ENCODE results near the gene FADS6.

FADS6 gene, protein sequence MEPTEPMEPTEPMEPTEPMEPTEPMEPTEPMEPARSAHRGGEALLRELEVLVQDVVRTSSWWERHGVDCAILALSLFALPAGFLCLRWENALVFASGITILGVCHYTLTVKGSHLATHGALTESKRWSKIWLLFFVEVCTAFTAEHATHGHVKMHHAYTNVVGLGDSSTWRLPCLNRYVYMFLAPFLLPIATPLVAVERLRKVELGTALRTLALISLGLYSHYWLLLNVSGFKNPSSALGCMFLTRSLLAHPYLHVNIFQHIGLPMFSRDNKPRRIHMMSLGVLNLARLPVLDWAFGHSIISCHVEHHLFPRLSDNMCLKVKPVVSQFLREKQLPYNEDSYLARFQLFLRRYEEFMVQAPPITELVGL

DNA sequence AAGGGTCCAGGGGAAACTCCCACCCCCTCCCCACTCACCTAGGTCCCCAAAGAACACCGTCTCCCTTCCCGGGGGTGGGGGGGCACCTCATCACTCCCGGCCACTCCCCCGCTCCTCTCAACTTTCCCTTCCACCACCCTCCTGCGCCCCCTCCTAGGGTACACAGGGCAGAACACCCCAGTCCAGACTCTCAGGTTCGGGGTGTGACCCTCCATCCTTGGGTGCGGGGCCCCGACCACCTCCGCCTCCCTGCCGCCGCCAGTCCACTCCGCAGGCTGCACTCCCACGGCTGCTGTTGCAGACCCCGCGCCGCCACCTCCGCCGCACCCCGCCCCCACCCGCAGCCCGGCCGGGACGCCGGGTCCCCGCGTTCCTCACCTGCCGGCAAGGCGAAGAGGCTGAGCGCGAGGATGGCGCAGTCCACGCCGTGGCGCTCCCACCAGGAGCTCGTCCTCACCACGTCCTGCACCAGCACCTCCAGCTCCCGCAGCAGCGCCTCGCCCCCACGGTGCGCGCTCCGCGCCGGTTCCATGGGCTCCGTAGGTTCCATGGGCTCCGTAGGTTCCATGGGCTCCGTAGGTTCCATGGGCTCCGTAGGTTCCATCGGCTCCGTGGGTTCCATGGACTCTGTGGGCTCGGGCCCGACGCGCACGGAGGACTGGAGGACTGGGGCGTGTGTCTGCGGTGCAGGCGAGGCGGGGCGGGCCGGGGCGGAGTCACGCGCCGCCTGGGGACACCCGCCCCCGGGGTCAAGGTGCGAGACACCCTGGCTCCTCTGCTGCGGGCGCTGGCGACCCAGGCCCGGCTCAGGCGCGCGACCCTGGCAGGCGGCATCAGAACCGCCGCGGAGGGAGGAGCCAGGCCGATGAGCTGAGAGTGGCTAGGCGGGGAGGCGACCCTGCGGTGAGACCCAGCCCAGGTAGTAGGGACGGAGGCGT, at the start of gene FADS6:
Gene FADS6, minus strand, starts transcription at position 660 of the 938 bp plus-strand sequence. Its CDS starts 38 bp downstream, at position 622.
- no peak for DNase-seq (ENCODE audit: low read depth)

DNA sequence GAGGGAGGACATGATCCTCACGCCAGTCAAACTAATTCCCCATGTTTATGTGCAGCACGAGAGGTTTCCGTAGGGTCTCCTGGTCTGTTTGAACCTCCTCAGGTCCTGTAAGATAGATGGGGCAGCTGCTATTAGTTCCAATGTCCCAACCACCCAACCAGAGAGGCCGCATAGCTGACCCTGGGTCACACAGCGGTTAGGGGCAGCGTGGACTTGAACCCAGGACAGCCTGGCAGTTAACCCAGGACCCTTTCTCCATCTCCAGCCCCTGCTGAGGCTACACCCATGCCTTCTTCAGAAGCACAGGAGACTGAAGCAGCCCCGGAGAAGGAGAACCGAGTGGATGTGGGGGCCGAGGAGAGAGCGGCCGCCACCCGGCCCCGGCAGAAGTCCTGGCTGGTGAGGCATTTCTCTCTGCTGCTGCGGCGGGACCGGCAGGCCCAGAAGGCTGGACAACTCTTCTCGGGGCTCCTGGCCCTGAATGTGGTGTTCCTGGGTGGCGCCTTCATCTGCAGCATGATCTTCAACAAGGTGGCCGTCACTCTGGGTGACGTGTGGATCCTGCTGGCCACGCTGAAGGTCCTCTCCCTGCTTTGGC, 47.8 kb upstream of the FADS6 start:
- DNase-seq (ENCODE audit: low read depth): no peak

DNA sequence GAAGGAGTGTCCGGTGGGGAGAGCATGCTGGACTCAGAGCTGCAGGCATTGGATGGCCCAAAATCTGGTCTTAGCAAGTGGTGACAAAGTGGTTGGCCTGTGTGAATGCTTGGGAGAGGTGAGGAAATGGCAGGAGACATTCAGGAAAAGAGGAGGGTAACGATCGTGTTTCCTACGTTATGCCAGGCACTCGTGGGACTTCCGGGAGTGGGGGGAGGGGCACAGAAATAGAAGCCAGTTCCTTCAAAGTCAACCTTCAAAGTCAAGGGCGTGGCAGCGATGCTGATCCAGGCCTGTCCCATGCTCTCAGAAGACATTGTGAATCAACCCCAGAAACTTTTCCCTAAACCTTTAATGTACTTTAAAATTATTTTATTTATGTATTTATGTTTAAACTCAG, 46.1 kb upstream of the FADS6 start:
- no peak for DNase-seq (ENCODE audit: low read depth)

DNA sequence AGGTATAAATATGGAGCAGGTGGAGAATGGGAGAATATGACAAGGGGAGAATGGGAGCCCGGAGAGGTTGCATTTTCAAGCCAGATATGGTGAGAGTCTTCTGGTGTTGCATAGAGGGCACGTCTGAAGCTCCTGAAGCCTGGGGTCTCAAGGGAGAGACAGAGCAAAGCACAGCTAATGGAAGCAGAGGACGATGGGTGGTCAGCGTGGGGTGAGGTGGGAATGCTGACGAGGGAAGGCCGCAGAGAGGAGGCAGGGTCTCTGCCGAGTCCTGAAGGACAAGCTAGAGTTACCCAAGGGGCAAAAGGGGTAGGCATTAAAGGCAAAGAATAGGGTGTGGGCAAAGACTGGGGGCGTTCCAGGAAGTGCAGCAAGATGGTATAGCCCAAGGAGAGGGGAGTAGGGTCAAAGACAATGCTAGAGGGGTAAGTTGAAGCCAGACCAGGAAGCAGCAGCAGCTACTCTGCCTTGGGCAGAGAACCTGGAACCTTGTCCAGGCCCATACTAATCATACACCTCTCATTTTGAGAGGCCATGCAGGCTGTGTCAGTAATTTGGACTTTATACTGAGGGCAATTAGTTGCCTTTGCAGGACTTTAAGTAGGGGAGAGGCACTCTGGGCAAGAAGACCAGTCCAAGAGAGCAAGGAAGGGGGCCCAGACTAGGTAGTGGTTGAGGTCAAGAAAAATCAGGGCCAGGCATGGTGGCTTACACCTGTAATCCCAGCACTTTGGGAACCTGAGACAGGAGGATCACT, 44.9 kb upstream of the FADS6 start:
- no peak for DNase-seq (ENCODE audit: low read depth)

DNA sequence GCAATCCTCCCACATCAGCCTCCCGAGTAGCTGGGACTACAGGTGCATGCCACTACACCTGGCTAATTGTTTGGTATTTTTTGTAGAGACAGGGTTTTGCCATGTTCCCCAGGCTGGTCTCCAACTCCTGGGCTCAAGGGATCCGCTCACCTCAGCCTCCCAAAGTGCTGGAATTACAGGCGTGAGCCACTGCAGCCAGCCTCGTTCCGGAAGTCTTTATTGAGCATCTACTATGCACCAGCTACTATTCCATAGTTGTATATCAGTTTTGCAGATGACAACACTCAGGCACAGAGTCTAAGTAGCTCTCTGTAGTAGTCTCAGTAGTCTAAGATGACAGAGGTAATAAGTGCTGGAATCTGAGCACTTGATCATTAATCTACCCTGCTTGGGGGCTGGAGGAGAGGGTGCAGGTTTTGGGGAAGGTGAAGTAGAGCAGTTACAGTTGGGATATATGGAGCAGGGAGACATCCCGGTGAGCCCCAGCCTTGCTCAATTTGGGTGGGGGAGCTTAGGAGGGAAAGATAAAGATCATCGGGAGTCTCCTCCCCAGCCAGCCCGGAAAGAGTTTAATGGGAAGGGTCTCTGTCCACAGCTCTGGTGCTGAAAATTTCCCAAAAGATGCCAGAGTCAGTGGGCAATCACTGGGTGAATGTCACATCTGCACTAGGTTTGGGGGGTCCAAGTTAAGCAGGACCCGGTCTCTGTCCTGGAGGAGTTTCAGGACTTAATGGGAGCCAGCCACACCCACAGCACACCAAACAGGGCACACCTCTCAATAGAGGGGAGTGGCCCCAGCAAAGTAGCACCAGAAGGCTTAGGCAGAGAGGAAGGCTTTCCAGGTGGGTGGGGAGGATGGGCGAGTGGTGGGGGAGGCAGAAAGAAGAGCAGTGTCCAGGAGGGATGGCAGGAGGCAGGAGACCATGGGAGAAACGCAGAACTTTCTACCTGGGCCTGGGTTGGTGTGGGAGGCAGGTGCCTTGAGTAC, 43.9 kb upstream of the FADS6 start:
- DNase-seq (ENCODE audit: low read depth): no peak

DNA sequence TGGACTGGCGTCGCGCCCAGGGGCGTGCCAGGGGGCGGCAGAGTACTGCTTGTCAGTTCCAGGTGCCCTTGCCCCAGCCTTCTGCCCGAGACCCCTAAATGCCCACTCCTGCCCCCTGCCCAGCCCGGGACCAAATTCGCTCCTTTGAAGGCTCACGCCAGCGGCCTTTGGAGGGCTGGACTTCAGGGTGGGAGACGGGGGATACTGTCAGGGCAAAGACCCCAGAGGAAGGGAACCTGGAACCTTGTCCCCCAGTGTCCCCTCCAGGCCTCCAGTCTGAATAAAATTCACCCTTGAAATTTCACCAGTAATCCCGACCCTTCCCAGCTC, 43.0 kb upstream of the FADS6 start:
- no peak for DNase-seq (ENCODE audit: low read depth)

DNA sequence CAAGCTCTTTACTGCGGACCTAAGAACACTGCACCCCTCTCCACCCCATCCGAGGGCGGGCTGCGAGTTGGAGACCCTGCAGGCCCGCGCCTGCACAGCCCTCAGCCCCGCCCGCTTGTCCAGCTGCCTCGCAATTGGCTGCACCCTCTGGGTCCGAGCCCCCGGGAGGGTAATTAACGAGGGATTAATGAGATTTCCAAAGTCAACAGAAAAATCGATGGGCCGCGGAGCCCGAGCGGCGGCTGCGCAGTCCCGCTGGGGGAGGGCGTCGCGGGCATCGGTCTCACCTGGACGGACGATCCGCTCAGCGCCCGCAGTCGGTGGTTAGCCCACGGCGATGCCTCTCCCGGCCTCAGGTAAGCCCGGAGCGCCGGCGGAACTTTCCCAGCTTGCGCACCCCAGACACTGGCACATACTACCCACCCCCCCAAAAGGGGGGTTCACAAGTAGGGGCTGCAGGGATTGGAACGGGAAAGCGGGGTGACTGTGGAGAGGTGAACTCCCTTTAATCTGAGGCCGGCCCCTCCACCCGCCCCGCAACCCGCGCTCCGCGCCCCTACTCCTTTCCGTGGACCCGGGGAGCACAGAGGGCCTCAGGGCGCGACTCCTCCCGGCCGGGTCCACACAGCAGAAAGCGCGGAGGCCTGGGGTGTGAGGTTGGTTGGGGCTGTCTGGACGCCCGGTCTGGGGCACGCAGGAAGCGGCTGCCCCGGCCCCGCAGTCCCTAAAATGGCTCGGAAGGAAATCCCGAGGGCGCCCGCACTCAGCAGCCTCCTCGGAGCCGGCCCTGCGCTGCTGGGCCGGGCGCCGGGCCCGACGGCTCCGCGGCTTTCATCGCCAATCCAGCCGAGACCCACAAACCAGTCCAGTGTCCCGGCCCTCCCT, 42.4 kb upstream of the FADS6 start, which contains the start of gene OTOP3:
Gene OTOP3, plus strand, starts transcription at position 314 of the 885 bp plus-strand sequence. Its CDS starts 24 bp downstream, at position 338.
- no peak for DNase-seq (ENCODE audit: low read depth)

DNA sequence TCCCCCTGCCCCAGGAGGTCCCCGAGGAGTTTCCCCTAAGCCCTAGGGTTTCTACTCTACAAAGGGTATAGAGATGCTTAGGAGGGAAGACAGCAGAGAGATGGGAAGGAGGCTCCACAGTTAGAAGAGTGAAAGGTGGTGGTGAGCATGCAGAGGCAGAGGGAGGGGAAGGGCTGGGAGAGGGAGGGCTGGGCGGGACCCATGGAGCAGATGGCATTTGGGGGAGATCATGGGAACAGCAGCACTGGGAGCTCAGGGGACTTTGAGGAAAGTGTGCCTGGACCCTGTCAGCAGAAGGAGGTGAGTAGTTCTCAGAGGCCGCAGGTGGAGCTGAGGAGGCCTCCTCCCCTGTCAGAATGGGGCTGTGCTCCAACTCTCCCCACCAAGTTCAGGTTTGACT, 41.6 kb upstream of the FADS6 start:
- DNase-seq (ENCODE audit: low read depth): no peak

DNA sequence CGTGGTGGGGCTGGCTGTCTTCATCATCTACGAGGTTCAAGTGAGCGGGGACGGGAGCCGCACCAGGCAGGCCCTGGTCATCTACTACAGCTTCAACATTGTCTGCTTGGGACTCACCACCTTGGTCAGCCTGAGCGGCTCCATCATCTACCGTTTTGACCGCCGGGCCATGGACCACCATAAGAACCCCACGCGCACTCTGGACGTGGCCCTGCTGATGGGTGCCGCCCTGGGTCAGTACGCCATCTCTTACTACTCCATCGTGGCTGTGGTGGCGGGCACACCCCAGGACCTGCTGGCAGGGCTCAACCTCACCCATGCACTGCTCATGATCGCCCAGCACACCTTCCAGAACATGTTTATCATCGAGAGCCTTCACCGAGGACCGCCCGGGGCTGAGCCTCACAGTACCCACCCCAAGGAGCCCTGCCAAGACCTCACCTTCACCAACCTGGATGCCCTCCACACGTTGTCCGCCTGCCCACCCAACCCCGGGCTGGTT, 37.2 kb upstream of the FADS6 start:
- DNase-seq (ENCODE audit: low read depth): no peak

DNA sequence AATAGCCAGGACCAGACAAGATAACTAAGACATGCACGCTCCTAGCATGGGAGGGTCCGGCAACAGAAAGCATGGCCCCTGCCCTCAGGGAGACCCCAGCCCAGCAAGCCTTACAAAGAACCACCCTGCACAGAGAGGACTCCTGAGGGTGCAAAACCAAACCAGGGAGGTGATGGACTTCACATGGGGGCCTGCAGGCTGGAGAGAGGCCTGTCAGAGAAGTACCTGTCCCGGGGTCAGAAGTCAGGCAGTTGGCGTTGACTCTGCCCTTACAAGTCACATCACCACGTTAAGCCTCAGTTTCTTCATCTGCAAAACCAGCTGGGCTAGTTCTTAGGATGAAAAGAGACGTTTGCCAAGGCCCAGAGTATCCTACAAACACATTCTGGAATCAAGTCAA, 35.4 kb upstream of the FADS6 start:
- no peak for DNase-seq (ENCODE audit: low read depth)

DNA sequence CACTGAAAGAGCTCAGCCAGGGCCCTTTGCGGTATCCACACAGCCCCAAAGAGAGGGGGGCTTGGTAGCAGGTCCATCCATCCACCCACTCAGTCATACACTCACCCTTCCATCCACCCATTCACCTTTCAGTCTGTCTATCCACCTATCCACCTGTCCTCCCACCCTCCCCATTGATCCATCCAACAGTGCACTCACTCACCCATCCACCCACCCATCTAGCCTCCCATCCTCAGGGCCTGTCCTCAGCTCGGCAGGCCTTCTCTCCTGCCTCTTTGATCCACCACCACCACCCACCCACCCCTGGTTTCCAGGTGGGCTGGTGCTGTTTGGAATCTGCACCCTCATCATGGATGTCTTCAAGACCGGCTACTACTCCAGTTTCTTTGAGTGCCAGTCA, 31.8 kb upstream of the FADS6 start:
- DNase-seq (ENCODE audit: low read depth): no peak

DNA sequence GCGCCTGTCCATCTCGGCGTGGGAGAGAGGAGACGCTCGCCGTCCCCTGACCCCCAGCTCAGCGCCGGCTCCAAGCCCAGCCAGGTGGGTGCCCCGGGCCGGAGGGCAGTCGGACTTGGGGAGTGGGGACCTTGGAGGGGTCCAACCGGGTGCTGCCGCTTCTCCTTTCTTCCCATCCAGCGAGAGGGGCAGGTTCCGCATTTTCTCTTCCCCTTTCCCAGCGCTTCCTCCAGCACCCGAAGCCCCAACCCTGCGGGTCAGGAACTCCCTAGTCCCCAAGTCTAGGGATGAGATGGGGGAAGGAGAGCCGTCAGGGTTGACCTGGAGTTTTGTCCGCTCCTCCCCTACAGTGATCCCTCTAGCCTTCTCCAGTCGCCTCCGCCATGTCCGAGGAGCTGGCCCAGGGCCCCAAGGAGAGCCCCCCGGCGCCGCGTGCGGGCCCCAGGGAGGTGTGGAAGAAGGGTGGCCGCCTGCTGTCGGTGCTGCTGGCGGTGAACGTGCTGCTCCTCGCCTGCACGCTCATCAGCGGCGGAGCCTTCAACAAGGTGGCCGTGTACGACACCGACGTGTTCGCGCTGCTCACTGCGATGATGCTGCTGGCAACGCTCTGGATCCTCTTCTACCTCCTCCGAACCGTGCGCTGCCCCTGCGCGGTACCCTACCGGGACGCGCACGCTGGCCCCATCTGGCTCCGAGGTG, 31.0 kb upstream of the FADS6 start, which contains the start of gene OTOP2:
Gene OTOP2, plus strand, starts transcription at position 24 of the 699 bp plus-strand sequence. Its CDS starts 360 bp downstream, at position 384.
- DNase-seq (ENCODE audit: low read depth): no peak

DNA sequence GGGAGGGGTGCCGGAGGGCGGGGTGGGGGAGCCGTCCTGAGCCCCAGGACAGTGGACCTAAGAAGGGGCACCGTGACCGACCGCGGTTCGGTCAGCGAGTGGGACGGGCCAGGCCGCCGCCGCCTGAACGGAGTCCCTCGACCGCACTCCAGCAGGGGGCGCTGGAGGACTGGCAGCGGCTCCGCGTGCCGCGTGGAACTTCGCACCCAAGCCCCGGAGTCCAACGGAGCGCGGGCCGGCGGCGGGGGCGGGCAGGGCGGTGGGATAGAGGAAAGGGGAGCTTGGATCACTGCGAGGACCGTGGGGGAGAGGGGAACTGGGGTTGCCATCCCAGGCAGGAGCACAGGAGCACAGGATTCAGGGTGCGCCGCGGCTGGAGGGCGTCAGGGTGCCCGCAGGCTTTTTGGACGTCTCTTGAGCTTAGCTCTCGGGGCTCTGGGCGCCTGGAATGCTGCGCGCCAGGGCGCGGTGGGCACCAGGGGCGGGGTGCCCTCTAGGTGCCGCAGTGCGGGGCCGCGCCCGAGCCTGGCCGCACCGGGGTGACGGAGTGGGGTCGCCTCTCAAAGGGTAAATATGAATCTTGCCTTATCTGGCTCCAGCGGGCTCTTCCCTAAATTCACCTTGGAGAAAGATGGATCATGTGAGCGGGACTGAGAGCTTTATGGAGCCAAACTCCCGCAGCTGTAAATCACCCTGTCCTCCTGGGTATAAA, 30.3 kb upstream of the FADS6 start:
- DNase-seq (ENCODE audit: low read depth): no peak

DNA sequence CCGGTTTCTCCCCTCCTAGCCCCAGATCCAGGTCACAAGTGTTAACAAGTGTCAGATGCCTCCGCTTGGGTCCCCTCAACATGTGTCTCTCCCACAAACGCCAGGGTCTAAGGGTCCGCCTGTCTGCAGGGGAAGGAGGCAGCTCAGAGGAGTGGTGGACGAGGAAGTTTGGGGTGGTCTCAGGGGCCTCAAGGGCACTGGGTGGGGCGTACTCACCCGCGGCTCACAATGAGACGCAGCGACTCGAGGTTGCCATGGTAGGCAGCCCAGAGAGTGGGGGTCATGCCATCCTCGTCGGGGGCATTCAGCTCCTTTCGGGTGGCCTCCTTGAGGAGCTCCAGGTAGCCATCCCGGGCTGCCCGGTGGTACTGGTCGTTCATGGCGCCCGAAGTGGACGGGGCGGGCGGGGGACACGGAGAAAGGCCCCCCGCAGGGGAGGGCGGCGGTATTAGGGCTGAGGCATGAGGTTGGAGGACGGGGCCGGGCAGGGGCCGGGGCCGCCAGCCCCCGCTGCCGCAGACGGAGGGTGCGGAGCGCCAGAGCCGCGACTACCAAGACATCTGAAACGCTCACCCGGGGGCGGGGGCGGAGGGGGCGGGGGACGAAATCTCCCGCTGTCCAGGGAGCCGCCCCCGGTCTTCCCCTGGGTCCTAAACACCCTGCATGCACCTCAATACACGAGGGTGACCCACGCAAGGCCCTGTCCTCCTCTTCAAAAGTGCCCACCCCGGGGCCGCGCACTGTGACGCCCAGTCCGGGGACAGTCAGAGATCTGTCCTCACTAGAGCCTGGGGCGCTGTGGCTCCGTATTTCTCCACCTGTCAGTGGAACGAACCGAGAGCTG, 29.5 kb upstream of the FADS6 start, which contains the start of gene USH1G:
Gene USH1G, minus strand, starts transcription at position 562 of the 844 bp plus-strand sequence. Its CDS starts 182 bp downstream, at position 380.
- DNase-seq (ENCODE audit: low read depth): no peak

DNA sequence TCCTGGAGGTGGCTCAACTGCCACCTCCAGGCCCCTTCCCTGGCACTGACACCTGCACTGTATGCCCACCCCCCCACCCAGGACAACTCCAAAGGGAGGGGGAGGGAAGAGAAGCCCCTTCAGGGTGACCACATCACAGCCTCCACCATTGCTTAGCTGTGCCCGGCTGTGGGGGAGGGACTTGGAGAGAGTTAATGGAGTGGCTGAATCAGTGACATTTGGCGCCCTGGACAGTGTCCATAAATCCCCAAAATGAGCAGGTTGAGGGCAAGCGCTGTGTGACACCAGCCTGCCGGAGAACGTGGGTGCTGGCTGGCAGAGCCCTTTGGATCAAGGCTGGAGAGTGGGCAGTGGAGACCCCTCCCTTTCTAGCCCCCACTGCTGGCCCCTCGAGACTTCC, 28.7 kb upstream of the FADS6 start:
- no peak for DNase-seq (ENCODE audit: low read depth)

DNA sequence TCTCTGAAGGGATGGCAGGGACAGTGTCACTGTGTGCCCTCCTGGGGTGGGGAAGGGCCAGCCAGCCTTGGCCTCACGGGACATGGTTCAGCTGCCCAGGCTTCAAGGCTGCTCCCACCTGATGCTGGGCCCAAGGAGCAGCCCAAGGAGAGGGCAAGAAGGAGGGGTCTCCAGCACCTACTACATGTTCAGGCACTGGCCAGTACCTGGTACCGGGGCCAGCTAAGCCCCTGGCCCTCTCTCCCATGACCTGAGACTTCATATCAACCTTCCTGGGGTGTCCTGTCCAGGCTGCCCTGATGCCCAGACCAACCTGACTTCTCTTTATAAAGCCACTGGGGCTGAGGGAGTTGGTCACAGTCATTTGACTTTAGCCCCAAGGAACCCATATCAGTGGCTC, 28.3 kb upstream of the FADS6 start:
- DNase-seq (ENCODE audit: low read depth): no peak

Measured in non-pigmented ciliary epithelial cell (primary cell).